GM21528 (cell line): ENCODE data around the gene TMEM158.

Source experiments
- ATAC-seq: cut with Tn5 transposase; IDR thresholded peaks from one replicate; pipeline ENCODE4 v1.9.1; 2021; ENCODE audit warnings: mild to moderate bottlenecking, moderate library complexity; ENCODE audit not compliant: unreplicated experiment, low FRiP score

TMEM158 gene

GRCh38 chr3:45207446-45207845, 18.6 kb downstream of the TMEM158 start:
- ATAC-seq = no peak

- no peak for ATAC-seq
Observed at GRCh38 chr3:45205126-45205525, 21.0 kb downstream of the TMEM158 start.

GRCh38 chr3:45204136-45204535, 22.0 kb downstream of the TMEM158 start:
- no peak for ATAC-seq

GRCh38 chr3:45199837-45200648, 26.0 kb downstream of the TMEM158 start:
- ATAC-seq = no peak

- no peak for ATAC-seq
Observed at GRCh38 chr3:45198264-45199260, 27.5 kb downstream of the TMEM158 start.

- no peak for ATAC-seq
Observed at GRCh38 chr3:45194791-45195190, 31.3 kb downstream of the TMEM158 start.

GRCh38 chr3:45191924-45192417, 34.1 kb downstream of the TMEM158 start:
- no peak for ATAC-seq

GRCh38 chr3:45191424-45191823, 34.7 kb downstream of the TMEM158 start:
- no peak for ATAC-seq

- no peak for ATAC-seq
Observed at GRCh38 chr3:45188719-45189659, 37.1 kb downstream of the TMEM158 start.

- no peak for ATAC-seq
Observed at GRCh38 chr3:45187694-45188141, 38.4 kb downstream of the TMEM158 start.

GRCh38 chr3:45186871-45187270, 39.2 kb downstream of the TMEM158 start:
- ATAC-seq = no peak

GRCh38 chr3:45185461-45185860, 40.6 kb downstream of the TMEM158 start:
- ATAC-seq = no peak

- ATAC-seq = no peak
Observed at GRCh38 chr3:45185052-45185451, 41.0 kb downstream of the TMEM158 start.

GRCh38 chr3:45183872-45184262, 42.2 kb downstream of the TMEM158 start:
- no peak for ATAC-seq

GRCh38 chr3:45182915-45183871, 42.9 kb downstream of the TMEM158 start:
- ATAC-seq = no peak

GRCh38 chr3:45181496-45181895, 44.6 kb downstream of the TMEM158 start:
- no peak for ATAC-seq

- no peak for ATAC-seq
Observed at GRCh38 chr3:45180899-45181298, 45.2 kb downstream of the TMEM158 start.

- ATAC-seq = no peak
Observed at GRCh38 chr3:45180051-45180450, 46.0 kb downstream of the TMEM158 start.

- no peak for ATAC-seq
Observed at GRCh38 chr3:45179163-45179562, 46.9 kb downstream of the TMEM158 start.
